HCT116 (cell line): ENCODE measurements around the gene DSTYK. TPM values are rescaled to one million over a fixed set of nuclear protein-coding genes. Genes with fewer than 3 reads are reported as not detected.

Source experiments
- ATAC-seq: fragments of 200-7000 bp; cut with Tn5 transposase; 2 replicates; pipeline ENCODE4 v1.9.1; 2020; ENCODE audit warnings: mild to moderate bottlenecking, moderate library complexity
- BruUV-seq: library from RNA; stranded (reverse); fragments of 400-500 nt; replicated peaks from 2 replicates; lab custom pipeline; 2021; lab: Mats Ljungman, UMichigan
- CTCF ChIA-PET: fragments of 300-600 bp; sonication (Branson Sonifier 250); formaldehyde crosslinking; loops from one replicate; lab custom pipeline; 2021; ENCODE audit warnings: antibody characterized with exemption; lab: Charles Lee
- POLR2A ChIA-PET: fragments of 300-600, 350-600 bp; sonication (Branson Sonifier 250); formaldehyde crosslinking; loops from one replicate; lab custom pipeline; 2021; ENCODE audit warnings: antibody characterized with exemption; lab: Charles Lee
- RAD21 ChIA-PET, 2 experiments: fragments of 300-600 bp; sonication (Branson Sonifier 250); formaldehyde crosslinking; loops; one replicate each; lab custom pipeline; 2023; ENCODE audit warnings: low total read pairs in 2 of 2; ENCODE audit not compliant: uncharacterized antibody in 2 of 2, unreplicated experiment in 2 of 2, low non-redundant PET in 1 of 2; lab: Charles Lee
- DNase-seq: peaks from one replicate; pipeline ENCODE4 v3.0.0-alpha.2; 2010; ENCODE audit warnings: low read depth, low spot score
- H2AFZ ChIP-seq: fragments of 200-600 bp; shearing (Covaris generic), sonication (generic); 2 replicates; pipeline ENCODE4 v1.6.1; 2017; ENCODE audit warnings: low read depth, mixed run types, mixed read lengths, antibody characterized with exemption, low read length; ENCODE audit not compliant: poor library complexity, severe bottlenecking
- H3K27ac ChIP-seq: 2 replicates; pipeline ENCODE4 v1.5.1; 2012; ENCODE audit warnings: low read depth, low read length
- H3K27me3 ChIP-seq: fragments of 200-600 bp; sonication (generic); 2 replicates; pipeline ENCODE4 v1.6.1; 2016; ENCODE audit warnings: mixed run types, low read length, mixed read lengths; ENCODE audit not compliant: insufficient read depth
- H3K36me3 ChIP-seq, 2 experiments: fragments of 200-500 bp in 1 of 2; fragments of 200-600 bp in 1 of 2; sonication (Bioruptor generic) in 1 of 2; sonication (generic) in 1 of 2; 2 replicates each; pipeline versions ENCODE4 v1.5.1 to v1.6.1; 2014 to 2016; ENCODE audit warnings: low read length in 2 of 2, inconsistent platforms in 1 of 2, mixed read lengths in 1 of 2, mixed run types in 1 of 2; ENCODE audit not compliant: insufficient read depth in 2 of 2, control insufficient read depth in 1 of 2
- H3K4me1 ChIP-seq, 2 experiments: fragments of 200-600 bp in 1 of 2; sonication (generic) in 1 of 2; 2 replicates each; pipeline versions ENCODE4 v1.5.1 to v1.6.1; 2012 to 2017; ENCODE audit warnings: low read length in 2 of 2, inconsistent platforms in 1 of 2, mild to moderate bottlenecking in 1 of 2, mixed read lengths in 1 of 2, mixed run types in 1 of 2, moderate library complexity in 1 of 2; ENCODE audit not compliant: insufficient read depth in 2 of 2, control insufficient read depth in 1 of 2
- H3K4me2 ChIP-seq: fragments of 200-600 bp; sonication (generic); 2 replicates; pipeline ENCODE4 v1.6.1; 2017; ENCODE audit warnings: mixed run types, low read length, mixed read lengths
- H3K4me3 ChIP-seq, 2 experiments: fragments of 200-600 bp in 1 of 2; sonication (generic) in 1 of 2; replicated peaks in 1 of 2; 2 replicates each; pipeline ENCODE4 v1.5.1; 2011 to 2016; ENCODE audit warnings: low read length in 2 of 2, control low read depth in 1 of 2, low read depth in 1 of 2, mild to moderate bottlenecking in 1 of 2, mixed read lengths in 1 of 2, mixed run types in 1 of 2
- H3K79me2 ChIP-seq: fragments of 200-600 bp; sonication (generic); 2 replicates; pipeline ENCODE4 v1.6.1; 2017; ENCODE audit warnings: mild to moderate bottlenecking, mixed run types, low read length, moderate library complexity, mixed read lengths; ENCODE audit not compliant: insufficient read depth
- H3K9ac ChIP-seq: fragments of 200-600 bp; sonication (generic); 2 replicates; pipeline ENCODE4 v1.6.1; 2016; ENCODE audit warnings: low read length, mixed read lengths
- H3K9me2 ChIP-seq: fragments of 200-600 bp; sonication (generic), shearing (Covaris generic); 2 replicates; pipeline ENCODE4 v1.6.1; 2017; ENCODE audit warnings: mixed run types, mild to moderate bottlenecking, moderate library complexity; ENCODE audit not compliant: insufficient read depth
- H3K9me3 ChIP-seq, 2 experiments: fragments of 200-500 bp in 1 of 2; fragments of 200-600 bp in 1 of 2; sonication (Bioruptor generic) in 1 of 2; sonication (generic) in 1 of 2; 2 replicates each; pipeline ENCODE4 v1.6.1; 2014 to 2017; ENCODE audit warnings: low read length in 2 of 2, mixed read lengths in 2 of 2, inconsistent platforms in 1 of 2, low read depth in 1 of 2, mild to moderate bottlenecking in 1 of 2, mixed run types in 1 of 2, moderate library complexity in 1 of 2; ENCODE audit not compliant: control insufficient read depth in 1 of 2, insufficient read depth in 1 of 2
- H4K20me1 ChIP-seq: fragments of 200-600 bp; sonication (generic), shearing (Covaris generic); 2 replicates; pipeline ENCODE4 v1.6.1; 2017; ENCODE audit warnings: mixed run types, mild to moderate bottlenecking, moderate library complexity; ENCODE audit not compliant: insufficient read depth
- YY1 ChIP-seq: IDR thresholded peaks from 2 replicates; pipeline ENCODE4 v1.6.1; 2011; ENCODE audit warnings: low read length, low read depth, moderate library complexity, mild to moderate bottlenecking; ENCODE audit not compliant: insufficient replicate concordance; ENCODE audit errors: extremely low read depth
- intact Hi-C: fragments of 100-400 bp; cut with micrococcal nuclease; formaldehyde crosslinking; loops from 2 replicates; pipeline ENCODE4 v1.10.0; 2022
- total RNA-seq: library from RNA; stranded (reverse); gene quantifications from one replicate; pipeline ENCODE4 v1.2.1, GENCODE V29; 2021; ENCODE audit not compliant: unreplicated experiment
- TF ChIP-seq, protein P1 (sequence below): IDR thresholded peaks from 2 replicates; pipeline ENCODE4 v1.6.1; 2012
- TF ChIP-seq, protein P2 (sequence below): IDR thresholded peaks from 2 replicates; pipeline ENCODE4 v1.6.1; 2012
- TF ChIP-seq, protein P3 (sequence below), 3 experiments: fragments of 200-600 bp in 1 of 3; sonication (generic) in 1 of 3; IDR thresholded peaks in 2 of 3; conservative IDR thresholded peaks in 1 of 3; 2 replicates each; pipeline ENCODE4 v1.5.1; 2012 to 2017; ENCODE audit warnings: low read depth in 2 of 3, low read length in 2 of 3, antibody characterized with exemption in 1 of 3, borderline replicate concordance in 1 of 3, control low read depth in 1 of 3, mild to moderate bottlenecking in 1 of 3, mixed read lengths in 1 of 3, mixed run types in 1 of 3, moderate library complexity in 1 of 3; ENCODE audit not compliant: insufficient read depth in 1 of 3
- TF ChIP-seq, protein P4 (sequence below): IDR thresholded peaks from 2 replicates; pipeline ENCODE4 v1.6.1; 2012; ENCODE audit warnings: low read depth

DSTYK gene
- total RNA-seq, 1 experiment from 2014 or later = 6.6 TPM

DNA sequence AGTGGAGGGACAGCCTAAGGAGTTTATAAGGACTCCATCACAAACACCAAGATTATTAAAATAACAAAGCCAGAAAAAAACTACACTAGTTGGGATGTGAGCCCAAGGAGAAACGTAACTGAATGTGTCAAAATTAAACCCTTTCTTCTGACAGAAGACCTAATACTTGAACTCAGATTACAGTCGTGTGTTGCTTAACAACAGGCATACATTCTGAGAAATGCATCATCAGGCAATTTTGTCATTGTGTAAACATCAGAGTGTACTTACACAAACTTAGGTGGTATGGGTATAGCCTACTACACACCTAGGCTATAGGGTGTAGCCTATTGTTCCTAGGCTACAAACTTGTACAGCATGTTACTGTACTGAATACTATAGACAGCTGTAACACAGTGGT is 23.4 kb downstream of the DSTYK start:
- BruUV-seq = no TSS peak
- H3K4me3 ChIP-seq = no peak overlapping the region
- no peaks in the 10 kb centered on the region for H3K9me3 ChIP-seq
- H3K4me2 ChIP-seq = no peak overlapping the region
- H3K4me1 ChIP-seq = peaks cover 5 to 9% of the 10 kb centered on the region in 2 experiments; a peak in 3 of 4 replicates
- intact Hi-C loops = no loop called here
- DNase-seq (no peak), ATAC-seq (no peak)
- no peak overlapping the region for H2AFZ ChIP-seq
- no peak overlapping the region for H3K27ac ChIP-seq
- H4K20me1 ChIP-seq = no peaks in the 10 kb centered on the region
- peaks cover 30% of the 10 kb centered on the region for H3K79me2 ChIP-seq
- no peaks in the 10 kb centered on the region for H3K27me3 ChIP-seq
- no peaks in the 10 kb centered on the region for H3K36me3 ChIP-seq
- no peaks in the 10 kb centered on the region for H3K9me2 ChIP-seq
- POLR2A ChIA-PET = no interaction called here
- RAD21 ChIA-PET = no interaction called here
- no peak overlapping the region for H3K9ac ChIP-seq
- CTCF ChIA-PET = interaction anchor here (0.6 kb wide), 1 partner anchor 41 kb away, joined by 4 read pairs; no protein-coding TSS in a partner anchor
- TF ChIP-seq YY1 = no peak
- TF ChIP-seq, protein P1, sequence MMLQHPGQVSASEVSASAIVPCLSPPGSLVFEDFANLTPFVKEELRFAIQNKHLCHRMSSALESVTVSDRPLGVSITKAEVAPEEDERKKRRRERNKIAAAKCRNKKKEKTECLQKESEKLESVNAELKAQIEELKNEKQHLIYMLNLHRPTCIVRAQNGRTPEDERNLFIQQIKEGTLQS = no peak
- TF ChIP-seq, protein P2, sequence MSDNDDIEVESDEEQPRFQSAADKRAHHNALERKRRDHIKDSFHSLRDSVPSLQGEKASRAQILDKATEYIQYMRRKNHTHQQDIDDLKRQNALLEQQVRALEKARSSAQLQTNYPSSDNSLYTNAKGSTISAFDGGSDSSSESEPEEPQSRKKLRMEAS = no peak
- TF ChIP-seq, protein P3, sequence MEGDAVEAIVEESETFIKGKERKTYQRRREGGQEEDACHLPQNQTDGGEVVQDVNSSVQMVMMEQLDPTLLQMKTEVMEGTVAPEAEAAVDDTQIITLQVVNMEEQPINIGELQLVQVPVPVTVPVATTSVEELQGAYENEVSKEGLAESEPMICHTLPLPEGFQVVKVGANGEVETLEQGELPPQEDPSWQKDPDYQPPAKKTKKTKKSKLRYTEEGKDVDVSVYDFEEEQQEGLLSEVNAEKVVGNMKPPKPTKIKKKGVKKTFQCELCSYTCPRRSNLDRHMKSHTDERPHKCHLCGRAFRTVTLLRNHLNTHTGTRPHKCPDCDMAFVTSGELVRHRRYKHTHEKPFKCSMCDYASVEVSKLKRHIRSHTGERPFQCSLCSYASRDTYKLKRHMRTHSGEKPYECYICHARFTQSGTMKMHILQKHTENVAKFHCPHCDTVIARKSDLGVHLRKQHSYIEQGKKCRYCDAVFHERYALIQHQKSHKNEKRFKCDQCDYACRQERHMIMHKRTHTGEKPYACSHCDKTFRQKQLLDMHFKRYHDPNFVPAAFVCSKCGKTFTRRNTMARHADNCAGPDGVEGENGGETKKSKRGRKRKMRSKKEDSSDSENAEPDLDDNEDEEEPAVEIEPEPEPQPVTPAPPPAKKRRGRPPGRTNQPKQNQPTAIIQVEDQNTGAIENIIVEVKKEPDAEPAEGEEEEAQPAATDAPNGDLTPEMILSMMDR (IDR thresholded peaks at IDR 0.05 in 2 of 3, conservative IDR thresholded peaks at IDR 0.05 in 1 of 3; ENCODE audit: borderline replicate concordance in 1 of 3, insufficient read depth in 1 of 3, low read depth in 2 of 3, low read length in 2 of 3) = no peak
- TF ChIP-seq, protein P4, sequence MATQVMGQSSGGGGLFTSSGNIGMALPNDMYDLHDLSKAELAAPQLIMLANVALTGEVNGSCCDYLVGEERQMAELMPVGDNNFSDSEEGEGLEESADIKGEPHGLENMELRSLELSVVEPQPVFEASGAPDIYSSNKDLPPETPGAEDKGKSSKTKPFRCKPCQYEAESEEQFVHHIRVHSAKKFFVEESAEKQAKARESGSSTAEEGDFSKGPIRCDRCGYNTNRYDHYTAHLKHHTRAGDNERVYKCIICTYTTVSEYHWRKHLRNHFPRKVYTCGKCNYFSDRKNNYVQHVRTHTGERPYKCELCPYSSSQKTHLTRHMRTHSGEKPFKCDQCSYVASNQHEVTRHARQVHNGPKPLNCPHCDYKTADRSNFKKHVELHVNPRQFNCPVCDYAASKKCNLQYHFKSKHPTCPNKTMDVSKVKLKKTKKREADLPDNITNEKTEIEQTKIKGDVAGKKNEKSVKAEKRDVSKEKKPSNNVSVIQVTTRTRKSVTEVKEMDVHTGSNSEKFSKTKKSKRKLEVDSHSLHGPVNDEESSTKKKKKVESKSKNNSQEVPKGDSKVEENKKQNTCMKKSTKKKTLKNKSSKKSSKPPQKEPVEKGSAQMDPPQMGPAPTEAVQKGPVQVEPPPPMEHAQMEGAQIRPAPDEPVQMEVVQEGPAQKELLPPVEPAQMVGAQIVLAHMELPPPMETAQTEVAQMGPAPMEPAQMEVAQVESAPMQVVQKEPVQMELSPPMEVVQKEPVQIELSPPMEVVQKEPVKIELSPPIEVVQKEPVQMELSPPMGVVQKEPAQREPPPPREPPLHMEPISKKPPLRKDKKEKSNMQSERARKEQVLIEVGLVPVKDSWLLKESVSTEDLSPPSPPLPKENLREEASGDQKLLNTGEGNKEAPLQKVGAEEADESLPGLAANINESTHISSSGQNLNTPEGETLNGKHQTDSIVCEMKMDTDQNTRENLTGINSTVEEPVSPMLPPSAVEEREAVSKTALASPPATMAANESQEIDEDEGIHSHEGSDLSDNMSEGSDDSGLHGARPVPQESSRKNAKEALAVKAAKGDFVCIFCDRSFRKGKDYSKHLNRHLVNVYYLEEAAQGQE = no peak
- TF ChIP-seq, all 23 proteins: peak for 0
